Activated CD8-positive, alpha-beta T cell treated with anti-CD3 and anti-CD28 coated beads, Interleukin-2, amount 10 ng/mL, durations not matched to agents 7 days and 5 days (primary cell): Measurements from ENCODE around the gene DSCAM. TPM values are rescaled to one million over a fixed set of nuclear protein-coding genes. Genes with fewer than 3 reads are reported as not detected.

Experiments
- ATAC-seq: fragments of 150-1000 bp; cut with Tn5 transposase; one replicate; pipeline ENCODE4 v1.10.0; 2021; ENCODE audit warnings: moderate library complexity
- CTCF ChIA-PET: fragments of 350-600 bp; sonication (Branson Sonifier 250); formaldehyde crosslinking; loops from one replicate; lab custom pipeline; 2021; ENCODE audit warnings: antibody characterized with exemption; lab: Charles Lee
- POLR2A ChIA-PET: fragments of 350-600 bp; sonication (Branson Sonifier 250); formaldehyde crosslinking; loops from one replicate; lab custom pipeline; 2021; ENCODE audit warnings: antibody characterized with exemption; lab: Charles Lee
- DNase-seq: peaks from one replicate; pipeline ENCODE4 v3.0.0-alpha.2; 2020
- H3K27ac Mint-ChIP-seq: one replicate; pipeline ENCODE4 v1.8.0; 2021; ENCODE audit warnings: mild to moderate bottlenecking, mixed read lengths
- H3K27me3 Mint-ChIP-seq: one replicate; pipeline ENCODE4 v1.8.0; 2021; ENCODE audit warnings: low read depth, mixed read lengths
- H3K36me3 Mint-ChIP-seq: one replicate; pipeline ENCODE4 v1.8.0; 2021; ENCODE audit warnings: low read depth, mixed read lengths
- H3K4me1 Mint-ChIP-seq: one replicate; pipeline ENCODE4 v1.8.0; 2021; ENCODE audit warnings: low read depth, mixed read lengths
- H3K4me3 Mint-ChIP-seq: one replicate; pipeline ENCODE4 v1.8.0; 2021; ENCODE audit warnings: mild to moderate bottlenecking, mixed read lengths
- H3K9me3 Mint-ChIP-seq: one replicate; pipeline ENCODE4 v1.8.0; 2022; ENCODE audit warnings: mixed read lengths; ENCODE audit not compliant: insufficient read depth
- total RNA-seq, 2 experiments: library from RNA; stranded (reverse); gene quantifications; one replicate each; pipeline ENCODE4 v1.2.3, GENCODE V29; 2021

The DSCAM gene
- total RNA-seq, 2 experiments from 2014 or later: not detected

DNA sequence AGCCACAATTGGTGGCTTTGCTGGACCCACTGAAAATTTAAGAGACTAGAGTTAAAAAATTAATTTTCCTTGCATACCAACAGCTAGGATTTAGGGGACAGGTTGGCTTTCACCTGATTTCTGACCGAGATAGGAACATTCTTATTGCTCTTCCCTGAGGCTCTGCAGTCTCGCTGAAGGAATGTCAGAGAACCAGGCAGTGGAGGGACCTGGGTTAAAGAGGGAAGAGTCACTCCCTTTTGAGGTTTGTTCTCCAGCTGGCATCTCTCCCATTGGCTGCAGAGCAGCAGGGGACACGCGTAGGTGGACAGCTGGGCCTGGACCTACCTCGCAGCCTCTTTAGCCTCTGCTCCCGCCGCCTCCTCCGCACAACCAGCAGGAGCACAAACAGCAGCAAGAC, 772.2 kb downstream of the DSCAM start:
- ATAC-seq (no peak), DNase-seq (no peak)
- H3K4me3 Mint-ChIP-seq: no peak overlapping the region
- H3K27ac Mint-ChIP-seq: no peak overlapping the region
- H3K27me3 Mint-ChIP-seq: no peaks in the 10 kb centered on the region
- ChIA-PET CTCF (no interaction called here), POLR2A (no interaction called here)
- H3K4me1 Mint-ChIP-seq: no peaks in the 10 kb centered on the region
- no peaks in the 10 kb centered on the region for H3K9me3 Mint-ChIP-seq
- no peaks in the 10 kb centered on the region for H3K36me3 Mint-ChIP-seq

DNA sequence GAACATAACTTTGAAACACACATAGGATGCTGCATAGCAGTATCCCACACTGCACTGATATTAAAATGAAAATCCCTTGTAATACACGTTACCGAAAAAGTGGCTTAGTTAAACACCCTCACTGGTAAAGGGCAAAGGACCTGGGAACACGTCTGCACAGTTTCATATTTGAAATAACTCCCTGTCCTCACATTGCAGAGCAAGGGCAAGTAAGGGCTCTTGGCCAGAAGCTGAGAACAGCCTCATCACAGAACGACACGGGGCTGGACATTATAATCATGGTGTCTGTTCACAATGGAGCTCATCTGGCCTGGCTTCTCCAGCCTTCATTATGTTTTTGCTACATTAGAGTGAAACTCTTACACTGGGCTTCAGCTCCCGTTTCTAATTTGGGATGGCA, 772.8 kb downstream of the DSCAM start:
- H3K4me1 Mint-ChIP-seq: no peaks in the 10 kb centered on the region
- no peaks in the 10 kb centered on the region for H3K36me3 Mint-ChIP-seq
- H3K4me3 Mint-ChIP-seq: no peak overlapping the region
- no peaks in the 10 kb centered on the region for H3K9me3 Mint-ChIP-seq
- ChIA-PET POLR2A (no interaction called here), CTCF (no interaction called here)
- no peaks in the 10 kb centered on the region for H3K27me3 Mint-ChIP-seq
- H3K27ac Mint-ChIP-seq: no peak overlapping the region
- ATAC-seq (no peak), DNase-seq (no peak)

DNA sequence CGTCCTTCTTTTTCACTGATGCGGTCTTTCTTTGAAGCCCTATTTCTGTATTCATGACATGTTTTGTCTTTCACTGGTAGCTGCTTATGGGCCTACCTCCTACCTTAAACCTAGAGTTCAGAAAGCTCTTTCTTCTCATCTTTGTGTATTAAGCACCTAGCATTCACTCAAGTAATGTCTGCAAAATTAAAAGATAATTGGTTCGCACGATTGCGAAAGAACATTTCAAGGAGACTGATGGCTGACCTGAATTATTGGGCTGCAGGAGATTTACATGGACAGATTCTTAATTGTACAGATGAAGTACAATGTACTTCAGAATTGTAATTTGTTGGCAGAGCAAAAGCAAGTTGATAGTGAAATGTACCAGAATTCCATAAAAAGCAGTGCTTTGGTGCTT, 773.3 kb downstream of the DSCAM start:
- ATAC-seq (no peak), DNase-seq (no peak)
- CTCF ChIA-PET: no interaction called here
- no peaks in the 10 kb centered on the region for H3K36me3 Mint-ChIP-seq
- POLR2A ChIA-PET: no interaction called here
- no peak overlapping the region for H3K4me3 Mint-ChIP-seq
- H3K4me1 Mint-ChIP-seq: no peaks in the 10 kb centered on the region
- H3K9me3 Mint-ChIP-seq: no peaks in the 10 kb centered on the region
- no peaks in the 10 kb centered on the region for H3K27me3 Mint-ChIP-seq
- H3K27ac Mint-ChIP-seq: no peak overlapping the region

DNA sequence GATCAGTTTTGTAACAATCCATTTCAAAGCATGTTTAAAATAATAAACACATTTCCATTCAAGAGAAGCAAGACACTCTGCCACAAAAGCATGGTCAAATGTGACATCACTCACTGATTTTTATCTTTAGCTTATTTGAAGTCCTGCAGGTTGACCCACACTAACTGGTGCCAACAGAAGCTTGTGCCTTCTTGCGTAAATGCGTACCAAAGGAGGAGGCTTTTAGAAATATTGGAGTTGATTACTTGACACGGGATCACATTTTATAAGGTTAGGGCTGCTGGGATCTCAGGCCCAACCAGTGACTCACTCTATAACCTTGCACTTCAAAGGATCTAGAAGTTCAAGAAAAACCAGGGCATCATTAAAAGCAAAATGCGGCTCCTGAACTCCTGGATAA, 776.1 kb downstream of the DSCAM start:
- no peaks in the 10 kb centered on the region for H3K36me3 Mint-ChIP-seq
- H3K27ac Mint-ChIP-seq: no peak overlapping the region
- H3K9me3 Mint-ChIP-seq: no peaks in the 10 kb centered on the region
- ChIA-PET CTCF (no interaction called here), POLR2A (no interaction called here)
- DNase-seq (no peak), ATAC-seq (no peak)
- H3K4me3 Mint-ChIP-seq: no peak overlapping the region
- H3K4me1 Mint-ChIP-seq: no peaks in the 10 kb centered on the region
- no peaks in the 10 kb centered on the region for H3K27me3 Mint-ChIP-seq

DNA sequence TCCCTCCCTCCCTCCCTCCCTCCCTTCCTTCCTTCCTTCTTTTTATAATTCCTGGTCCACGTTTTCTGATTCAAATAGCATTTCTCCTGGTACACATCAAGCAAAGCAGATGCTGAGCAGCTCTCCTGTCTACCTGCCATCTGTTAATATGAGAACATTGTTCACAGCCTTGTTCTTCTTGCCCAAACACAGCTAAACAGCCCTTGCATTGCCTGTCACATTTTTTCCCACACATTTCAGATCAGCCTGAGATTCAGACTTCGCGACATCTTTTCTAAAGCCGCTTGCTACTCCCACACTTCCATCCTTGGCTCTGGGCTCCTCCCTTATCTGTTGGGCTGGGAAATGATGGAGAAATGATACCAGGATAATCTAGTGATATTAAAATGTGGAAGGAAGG, 779.2 kb downstream of the DSCAM start:
- H3K9me3 Mint-ChIP-seq: no peaks in the 10 kb centered on the region
- ChIA-PET CTCF (no interaction called here), POLR2A (no interaction called here)
- H3K27me3 Mint-ChIP-seq: no peaks in the 10 kb centered on the region
- H3K4me1 Mint-ChIP-seq: no peaks in the 10 kb centered on the region
- DNase-seq (no peak), ATAC-seq (no peak)
- H3K27ac Mint-ChIP-seq: no peak overlapping the region
- H3K36me3 Mint-ChIP-seq: no peaks in the 10 kb centered on the region
- no peak overlapping the region for H3K4me3 Mint-ChIP-seq

DNA sequence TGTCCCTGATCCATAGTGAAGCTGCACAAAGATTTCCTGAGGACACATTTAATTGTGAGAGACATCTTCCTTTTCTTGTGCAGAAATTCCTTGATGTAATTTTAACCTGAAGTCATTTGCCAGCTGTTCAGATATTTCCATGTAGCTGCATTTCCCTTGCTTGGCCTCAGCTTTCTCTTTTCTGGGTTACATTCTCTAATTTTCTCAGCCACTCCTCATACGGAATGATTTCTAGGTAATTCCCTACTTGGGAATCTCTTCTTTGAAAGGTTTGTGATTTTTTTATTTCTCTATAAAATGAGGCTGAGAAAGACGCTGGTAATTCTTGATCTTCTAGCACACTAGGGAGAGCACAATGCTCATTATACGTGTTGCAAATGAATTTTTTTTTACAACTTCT, 780.7 kb downstream of the DSCAM start:
- ATAC-seq: no peak
- CTCF ChIA-PET: no interaction called here

DNA sequence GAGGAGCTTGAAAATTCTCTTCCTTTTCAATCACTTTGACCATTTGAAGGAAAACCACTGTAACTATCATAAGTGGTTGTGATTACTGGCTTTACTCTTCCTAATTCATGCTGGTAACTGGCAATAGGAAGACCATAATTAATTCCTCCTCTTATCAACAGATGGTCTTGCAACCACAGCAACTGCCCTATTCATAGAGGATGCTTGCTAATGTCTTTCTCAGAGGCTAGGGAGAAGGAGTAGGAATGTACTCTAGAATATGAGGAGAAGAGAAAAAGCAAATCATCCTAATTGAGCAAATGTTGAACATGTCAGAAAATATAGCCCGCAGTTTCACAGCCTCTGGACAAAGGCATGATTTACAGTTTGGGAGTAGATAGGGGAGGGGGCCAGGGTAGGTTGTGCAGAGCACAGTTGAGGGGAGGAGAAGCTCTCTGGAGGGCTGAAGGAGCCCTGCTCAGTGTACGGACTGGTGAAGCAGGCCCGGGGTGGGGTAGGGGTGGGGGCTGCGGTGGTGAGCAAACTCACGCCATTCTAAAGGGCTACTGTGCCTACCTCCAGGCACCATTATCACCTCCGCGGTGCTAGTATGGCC, 786.8 kb downstream of the DSCAM start:
- H3K4me3 Mint-ChIP-seq: no peak overlapping the region
- DNase-seq (no peak), ATAC-seq (no peak)
- no peaks in the 10 kb centered on the region for H3K9me3 Mint-ChIP-seq
- H3K36me3 Mint-ChIP-seq: no peaks in the 10 kb centered on the region
- ChIA-PET POLR2A (no interaction called here), CTCF (no interaction called here)
- no peaks in the 10 kb centered on the region for H3K27me3 Mint-ChIP-seq
- no peaks in the 10 kb centered on the region for H3K4me1 Mint-ChIP-seq
- no peak overlapping the region for H3K27ac Mint-ChIP-seq

More for the DNA sequence above, 780.7 kb downstream of the DSCAM start:
- H3K9me3 Mint-ChIP-seq: no peaks in the 10 kb centered on the region
- H3K36me3 Mint-ChIP-seq: no peaks in the 10 kb centered on the region
- no peak overlapping the region for H3K4me3 Mint-ChIP-seq
- no peak overlapping the region for H3K27ac Mint-ChIP-seq
- POLR2A ChIA-PET: no interaction called here
- H3K27me3 Mint-ChIP-seq: no peaks in the 10 kb centered on the region
- H3K4me1 Mint-ChIP-seq: no peaks in the 10 kb centered on the region
- DNase-seq: no peak

DNA sequence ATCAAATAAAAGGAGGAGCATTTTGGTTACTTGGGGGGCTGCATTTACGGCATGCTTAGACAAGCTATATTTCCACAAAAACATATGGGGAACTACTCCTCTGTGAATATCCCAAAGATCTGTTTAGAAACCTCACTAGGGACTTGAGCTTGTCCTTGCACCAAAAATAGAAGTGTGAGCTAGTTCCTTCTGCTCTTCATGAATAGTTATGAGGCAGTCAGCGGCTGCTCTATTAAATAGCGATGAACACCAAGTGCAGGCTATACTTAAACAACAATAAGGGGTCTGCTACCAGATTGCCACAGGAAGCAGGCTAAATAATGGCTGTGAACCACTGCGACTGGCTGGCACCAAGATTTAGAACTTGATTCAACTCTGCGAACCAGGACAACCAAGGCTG, 789.6 kb downstream of the DSCAM start:
- no peaks in the 10 kb centered on the region for H3K9me3 Mint-ChIP-seq
- ATAC-seq (no peak), DNase-seq (no peak)
- no peaks in the 10 kb centered on the region for H3K36me3 Mint-ChIP-seq
- H3K4me3 Mint-ChIP-seq: no peak overlapping the region
- no peaks in the 10 kb centered on the region for H3K27me3 Mint-ChIP-seq
- no peak overlapping the region for H3K27ac Mint-ChIP-seq
- ChIA-PET POLR2A (no interaction called here), CTCF (no interaction called here)
- no peaks in the 10 kb centered on the region for H3K4me1 Mint-ChIP-seq

DNA sequence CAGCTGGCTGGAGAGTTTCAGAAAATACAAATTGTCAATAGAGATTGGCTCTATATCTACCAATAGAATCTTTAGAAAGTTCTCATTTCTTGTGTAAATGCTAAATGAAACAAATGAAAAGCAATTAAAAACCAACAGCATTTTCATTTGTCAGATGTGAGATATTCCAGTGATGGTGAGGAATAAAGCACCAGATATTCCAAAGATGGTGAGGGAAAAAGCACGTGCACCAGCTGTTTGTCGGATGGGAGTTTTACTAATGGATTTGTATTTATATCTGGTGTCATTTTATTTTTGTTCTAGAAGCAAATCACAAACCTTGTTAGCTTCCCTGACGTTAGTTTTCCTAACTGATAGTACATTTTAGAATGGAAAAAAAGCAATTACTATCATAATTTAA, 790.9 kb downstream of the DSCAM start:
- DNase-seq (no peak), ATAC-seq (no peak)
- Mint-ChIP-seq H3K4me1 (no peaks in the 10 kb centered on the region), H3K36me3 (no peaks in the 10 kb centered on the region), H3K27me3 (no peaks in the 10 kb centered on the region), H3K9me3 (no peaks in the 10 kb centered on the region), H3K27ac (no peak overlapping the region), H3K4me3 (no peak overlapping the region)
- ChIA-PET POLR2A (no interaction called here), CTCF (no interaction called here)

DNA sequence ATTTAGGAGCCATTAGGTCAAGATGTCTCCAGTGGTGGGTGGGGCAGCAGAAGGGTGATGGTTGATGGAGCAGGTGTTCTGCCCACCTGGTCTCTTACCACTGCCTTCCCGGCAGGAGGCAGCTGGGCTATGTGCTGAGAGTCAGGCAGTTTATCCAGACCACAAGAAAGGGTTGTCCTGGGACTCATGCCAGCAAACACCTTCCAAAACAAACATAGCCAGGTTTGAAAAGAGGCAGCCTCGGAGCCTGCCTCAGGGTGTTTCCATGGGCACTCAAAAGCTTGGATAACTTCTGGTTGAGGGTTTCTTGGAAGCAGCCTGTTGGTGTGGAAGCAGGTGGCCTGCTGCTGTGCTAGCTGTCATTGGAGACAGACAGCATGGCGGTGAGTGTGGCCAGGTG, 792.6 kb downstream of the DSCAM start:
- ATAC-seq (no peak), DNase-seq (no peak)
- no peaks in the 10 kb centered on the region for H3K4me1 Mint-ChIP-seq
- ChIA-PET POLR2A (no interaction called here), CTCF (no interaction called here)
- H3K36me3 Mint-ChIP-seq: no peaks in the 10 kb centered on the region
- no peaks in the 10 kb centered on the region for H3K9me3 Mint-ChIP-seq
- no peak overlapping the region for H3K4me3 Mint-ChIP-seq
- H3K27ac Mint-ChIP-seq: no peak overlapping the region
- no peaks in the 10 kb centered on the region for H3K27me3 Mint-ChIP-seq

DNA sequence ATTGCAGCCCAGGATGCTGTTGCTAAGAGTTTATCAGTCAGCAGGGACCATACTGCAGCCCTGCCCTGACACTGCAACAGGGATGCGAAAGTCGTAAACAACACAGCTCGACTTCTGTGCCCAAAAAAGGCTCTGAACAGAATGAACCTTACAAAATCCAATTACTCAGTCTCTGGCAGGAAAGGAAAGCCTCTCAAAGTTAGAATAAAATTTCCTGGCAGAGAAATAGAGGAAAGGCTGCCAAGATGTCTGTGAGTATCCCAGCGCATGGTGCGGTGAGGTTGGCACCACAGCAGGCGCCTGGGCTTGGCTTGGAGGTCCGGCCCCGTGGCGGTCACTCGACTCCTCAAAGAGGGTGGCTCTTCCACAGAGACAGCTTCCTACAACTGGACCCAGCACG, 794.0 kb downstream of the DSCAM start:
- Mint-ChIP-seq H3K4me1 (no peaks in the 10 kb centered on the region), H3K27ac (no peak overlapping the region), H3K36me3 (no peaks in the 10 kb centered on the region), H3K9me3 (no peaks in the 10 kb centered on the region), H3K27me3 (no peaks in the 10 kb centered on the region), H3K4me3 (no peak overlapping the region)
- ChIA-PET CTCF (no interaction called here), POLR2A (no interaction called here)
- DNase-seq (no peak), ATAC-seq (no peak)

DNA sequence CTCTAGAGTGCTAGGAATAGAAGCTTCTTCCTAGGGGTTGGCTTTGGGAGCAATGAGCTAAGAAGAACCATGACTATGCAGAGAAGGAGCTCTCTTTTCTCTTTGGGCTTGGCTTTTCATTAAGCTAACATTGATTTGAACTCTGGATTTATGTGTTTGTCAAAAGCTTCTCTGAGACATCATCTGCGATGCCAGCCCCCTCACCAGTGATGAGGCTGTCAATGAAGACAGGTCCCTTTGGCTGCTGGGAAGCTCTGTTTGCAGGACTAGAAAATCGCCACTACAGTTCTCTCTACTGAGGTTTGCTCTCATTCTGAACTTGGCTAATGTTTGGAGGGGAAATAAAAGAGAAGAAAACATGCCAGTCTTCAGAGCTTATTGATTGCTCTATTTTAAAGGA, 794.7 kb downstream of the DSCAM start:
- Mint-ChIP-seq H3K27ac (no peak overlapping the region), H3K4me3 (no peak overlapping the region), H3K36me3 (no peaks in the 10 kb centered on the region), H3K4me1 (no peaks in the 10 kb centered on the region), H3K9me3 (peaks cover 4% of the 10 kb centered on the region), H3K27me3 (no peaks in the 10 kb centered on the region)
- CTCF ChIA-PET: no interaction called here
- POLR2A ChIA-PET: interaction anchor here (0.9 kb wide), 1 partner anchor 10 kb away, joined by 3 read pairs; no protein-coding TSS in a partner anchor
- DNase-seq: no peak
- ATAC-seq: no peak

DNA sequence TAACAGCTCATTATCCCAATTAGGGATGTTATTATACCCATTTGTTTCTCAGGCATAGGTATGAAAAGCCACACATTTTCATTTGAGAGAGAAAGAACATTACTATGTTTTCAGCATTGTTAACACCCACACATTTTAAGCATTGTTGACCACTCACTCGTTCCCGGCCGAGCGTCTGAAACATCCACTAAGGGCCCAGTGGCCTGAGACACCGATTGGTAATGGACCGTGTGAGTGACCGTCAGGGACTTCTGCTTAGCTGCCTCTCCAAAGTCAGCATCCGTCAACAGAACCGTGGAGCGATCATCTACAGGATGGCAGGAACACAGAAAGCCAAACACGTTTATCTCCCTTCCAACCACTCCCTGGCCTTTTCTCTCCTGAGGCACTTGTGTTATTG, 795.2 kb downstream of the DSCAM start:
- no peaks in the 10 kb centered on the region for H3K27me3 Mint-ChIP-seq
- H3K27ac Mint-ChIP-seq: no peak overlapping the region

More for the DNA sequence above, 795.2 kb downstream of the DSCAM start:
- peaks cover 5% of the 10 kb centered on the region for H3K9me3 Mint-ChIP-seq
- no peak overlapping the region for H3K4me3 Mint-ChIP-seq
- no peaks in the 10 kb centered on the region for H3K36me3 Mint-ChIP-seq
- ChIA-PET CTCF (no interaction called here), POLR2A (interaction anchor here (0.9 kb wide), 1 partner anchor 9 kb away, joined by 3 read pairs; no protein-coding TSS in a partner anchor)
- no peak for DNase-seq
- ATAC-seq: no peak
- H3K4me1 Mint-ChIP-seq: no peaks in the 10 kb centered on the region
